H54 (cell line): Measurements from ENCODE around the gene EMC6.

Experiments
- DNase-seq: peaks from one replicate; pipeline ENCODE4 v3.0.0; 2011; ENCODE audit warnings: low spot score, mixed read lengths; ENCODE audit not compliant: insufficient read length
- FAIRE-seq: peaks from 3 replicates; lab custom pipeline; 2011; peaks lifted over from hg19 to GRCh38; lab: Jason Lieb, UNC
- POLR2A ChIP-seq: IDR thresholded peaks from 2 replicates; pipeline ENCODE4 v1.6.1; 2011; ENCODE audit warnings: low read depth, mild to moderate bottlenecking, low read length

The EMC6 gene

DNA sequence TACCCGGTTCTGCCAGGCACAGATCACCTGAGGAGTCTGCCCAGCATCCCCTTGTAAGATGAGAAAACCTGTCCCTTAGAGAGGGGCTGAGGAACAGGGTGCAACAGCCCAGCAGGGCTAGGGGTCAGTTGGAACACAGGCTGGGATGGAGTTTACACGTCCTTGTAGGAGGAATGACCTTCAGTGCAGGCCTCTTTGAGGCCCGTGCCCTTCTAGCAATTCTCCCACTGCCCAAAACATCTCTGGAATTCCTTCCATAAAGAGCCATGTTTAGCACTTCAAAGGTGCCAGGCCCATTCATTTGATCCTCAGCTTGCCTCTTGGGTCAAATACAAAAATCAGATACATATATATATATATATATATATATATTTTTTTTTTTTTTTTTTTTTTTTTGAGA lies 27.6 kb upstream of the EMC6 start:
- no peak for TF ChIP-seq POLR2A
- no peak for FAIRE-seq

DNA sequence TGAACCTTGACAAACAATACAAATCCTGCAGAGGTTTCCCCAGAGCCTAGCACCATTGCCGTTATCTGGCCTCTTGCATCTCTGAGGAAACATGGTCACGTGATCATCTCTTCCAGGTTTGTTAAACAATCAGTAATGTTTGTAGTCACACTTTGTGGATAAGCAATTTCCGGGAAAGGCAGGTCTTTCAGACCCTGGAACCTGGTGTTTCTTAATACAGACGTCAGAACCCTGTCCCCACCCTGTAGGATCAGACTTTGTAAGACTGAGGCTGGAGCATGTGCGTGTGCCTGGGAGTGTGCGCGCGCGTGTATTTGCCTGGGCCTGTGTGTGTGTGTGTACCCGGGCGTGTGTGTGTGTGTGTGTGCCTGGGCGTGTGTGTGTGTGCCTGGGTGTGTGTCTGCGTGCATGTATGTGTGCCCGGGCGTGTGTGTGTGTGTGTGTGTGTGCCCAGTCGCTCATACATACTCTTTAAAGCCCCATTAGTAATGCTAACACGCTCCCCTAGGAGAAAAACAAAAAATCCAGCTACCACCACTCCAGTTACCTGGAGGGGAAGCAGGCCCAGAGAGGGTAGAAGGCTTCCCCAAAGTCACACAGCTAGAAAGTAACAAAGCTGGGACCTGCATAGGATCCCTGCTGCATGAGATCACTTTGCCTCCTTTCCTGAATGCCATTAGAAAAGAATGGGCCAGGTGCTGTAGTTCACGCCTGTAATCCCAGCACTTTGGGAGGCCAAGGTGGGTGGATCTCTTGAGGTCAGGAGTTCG lies 26.7 kb upstream of the EMC6 start:
- TF ChIP-seq POLR2A: no peak
- FAIRE-seq: no peak
- DNase-seq: no peak

More for the DNA sequence above, 27.6 kb upstream of the EMC6 start:
- no peak for DNase-seq

DNA sequence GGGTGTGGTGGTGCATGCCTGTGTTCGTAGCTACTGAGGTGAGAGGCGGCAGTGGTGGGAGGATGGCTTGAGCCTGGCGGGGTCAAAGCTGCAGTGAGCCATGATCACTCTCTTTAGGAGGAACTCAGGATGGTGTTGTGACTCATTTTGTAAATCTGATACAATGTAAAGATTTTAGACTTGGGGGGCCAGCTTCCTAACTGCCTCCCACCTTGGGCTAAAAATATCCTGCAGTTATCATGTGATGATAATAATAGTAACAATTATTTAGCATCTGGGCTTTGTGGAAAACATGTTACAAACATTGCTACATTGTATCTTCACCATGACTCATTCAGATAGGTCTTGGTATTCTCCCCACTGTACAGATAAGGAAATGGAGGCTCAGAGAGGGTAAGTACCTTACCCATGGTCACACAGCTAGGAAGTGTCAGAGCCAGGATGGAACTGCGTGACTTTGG lies 24.7 kb upstream of the EMC6 start:
- no peak for TF ChIP-seq POLR2A
- DNase-seq (no peak), FAIRE-seq (no peak)

DNA sequence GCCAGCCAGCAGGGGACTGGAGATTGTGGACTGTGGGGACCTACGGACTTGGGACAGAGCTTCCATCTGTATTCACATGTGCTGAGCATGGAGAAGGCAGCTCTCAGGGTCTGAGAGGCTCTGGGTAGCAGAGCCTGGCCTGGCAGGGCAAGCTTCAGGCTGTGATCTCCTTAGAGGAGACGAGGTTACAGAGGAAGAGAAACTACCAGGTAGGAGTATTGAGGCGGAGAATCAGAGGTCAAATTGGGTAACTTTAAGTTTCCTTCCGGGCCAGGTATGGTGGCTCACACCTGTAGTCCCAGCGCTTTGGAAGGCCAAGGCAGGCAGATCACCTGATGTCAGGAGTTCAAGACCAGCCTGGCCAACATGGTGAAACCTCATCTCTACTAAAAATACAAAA lies 23.3 kb upstream of the EMC6 start:
- TF ChIP-seq POLR2A: no peak
- no peak for DNase-seq
- FAIRE-seq: no peak

DNA sequence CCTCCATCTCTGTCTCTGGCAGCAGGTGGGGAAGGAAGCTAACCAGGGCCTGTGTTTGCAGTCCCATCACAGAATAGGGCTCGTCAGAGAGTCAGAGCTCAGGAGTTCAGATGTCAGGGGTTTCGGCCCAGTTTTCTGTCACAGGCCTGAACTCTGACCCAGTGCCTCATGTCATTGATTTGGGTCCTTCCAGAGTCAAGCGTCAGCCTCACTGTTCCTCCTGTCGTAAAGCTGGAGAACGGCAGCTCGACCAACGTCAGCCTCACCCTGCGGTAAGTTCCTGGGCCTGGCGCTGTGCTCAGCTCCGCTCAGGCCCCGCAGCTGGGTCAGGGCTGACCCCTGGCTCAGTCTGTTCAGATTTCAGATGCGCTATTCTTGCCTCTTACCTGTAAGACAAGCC lies 21.4 kb upstream of the EMC6 start:
- no peak for TF ChIP-seq POLR2A
- FAIRE-seq: no peak

DNA sequence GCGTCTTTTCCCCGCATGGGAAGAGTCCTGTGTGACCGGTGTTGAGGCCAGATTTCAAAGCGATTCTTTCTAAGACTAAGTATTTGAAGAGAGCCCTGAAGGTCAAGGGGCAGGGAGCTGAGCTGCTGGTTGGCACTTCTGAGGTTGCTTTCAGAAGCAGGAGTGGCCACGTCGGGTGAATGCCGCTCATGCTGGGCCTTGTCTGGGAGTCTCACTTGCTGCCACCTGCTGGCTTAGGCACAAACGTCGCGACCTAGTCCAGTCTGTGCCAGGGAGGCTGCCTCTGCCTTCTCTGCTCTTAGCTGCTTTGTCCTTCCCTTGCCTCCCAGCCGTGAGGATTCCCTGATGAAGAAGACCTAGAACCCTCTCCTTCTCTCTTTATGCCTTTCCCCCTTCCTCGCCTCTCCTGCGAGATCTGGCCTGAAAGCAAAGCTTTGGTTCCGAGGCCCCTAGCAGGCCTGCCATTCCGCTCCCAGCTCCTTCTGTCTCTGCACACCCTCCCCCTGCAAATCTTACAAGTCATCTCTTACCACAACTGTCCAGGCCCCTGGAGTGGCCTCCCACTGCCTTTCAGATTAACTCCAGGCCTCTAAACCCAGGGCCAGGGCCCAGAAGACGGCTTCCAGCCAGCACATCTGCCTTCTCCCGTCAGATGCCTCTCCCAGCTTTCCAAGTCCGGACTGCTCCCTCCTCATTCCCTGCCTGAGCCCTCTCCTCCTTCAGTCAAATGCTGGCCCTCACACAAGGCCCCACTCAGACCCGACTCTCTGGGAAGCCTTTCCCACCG lies 20.6 kb upstream of the EMC6 start:
- DNase-seq (no peak), FAIRE-seq (no peak)
- no peak for TF ChIP-seq POLR2A

More for the DNA sequence above, 21.4 kb upstream of the EMC6 start:
- DNase-seq: no peak

DNA sequence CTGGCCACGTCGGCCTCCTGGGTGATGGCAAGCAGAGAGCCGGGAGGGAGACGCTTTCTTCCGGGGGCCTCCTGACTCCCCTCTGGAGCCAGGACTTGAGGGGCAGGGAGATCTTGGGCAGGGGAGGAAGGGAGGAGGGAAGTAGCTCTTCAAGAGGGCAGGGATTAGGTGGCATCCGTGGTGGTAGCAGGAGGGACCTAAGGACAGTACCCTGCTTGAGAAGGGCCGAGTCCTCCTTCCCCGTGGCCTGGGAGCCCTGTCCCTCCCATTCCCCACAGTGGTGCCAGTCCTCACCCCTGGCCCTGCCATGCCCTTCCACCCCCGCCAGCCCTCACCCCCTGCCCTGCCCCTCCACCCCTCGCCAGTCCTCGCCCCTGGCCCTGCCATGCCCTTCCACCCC lies 12.8 kb upstream of the EMC6 start:
- DNase-seq: no peak
- no peak for FAIRE-seq
- TF ChIP-seq POLR2A: no peak

DNA sequence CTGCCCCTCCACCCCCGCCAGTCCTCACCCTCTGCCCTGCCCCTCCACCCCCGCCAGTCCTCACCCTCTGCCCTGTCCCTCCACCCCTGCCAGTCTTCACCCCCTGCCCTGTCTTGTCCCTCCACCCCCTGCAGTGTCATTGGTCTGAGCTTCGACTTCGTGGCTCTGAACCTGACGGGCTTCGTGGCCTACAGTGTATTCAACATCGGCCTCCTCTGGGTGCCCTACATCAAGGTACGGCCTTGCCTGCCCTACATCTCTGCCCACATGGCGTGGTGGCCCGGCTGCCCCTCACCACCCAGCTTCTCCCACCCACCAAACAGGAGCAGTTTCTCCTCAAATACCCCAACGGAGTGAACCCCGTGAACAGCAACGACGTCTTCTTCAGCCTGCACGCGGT lies 12.3 kb upstream of the EMC6 start:
- DNase-seq: no peak
- no peak for TF ChIP-seq POLR2A
- FAIRE-seq: no peak

DNA sequence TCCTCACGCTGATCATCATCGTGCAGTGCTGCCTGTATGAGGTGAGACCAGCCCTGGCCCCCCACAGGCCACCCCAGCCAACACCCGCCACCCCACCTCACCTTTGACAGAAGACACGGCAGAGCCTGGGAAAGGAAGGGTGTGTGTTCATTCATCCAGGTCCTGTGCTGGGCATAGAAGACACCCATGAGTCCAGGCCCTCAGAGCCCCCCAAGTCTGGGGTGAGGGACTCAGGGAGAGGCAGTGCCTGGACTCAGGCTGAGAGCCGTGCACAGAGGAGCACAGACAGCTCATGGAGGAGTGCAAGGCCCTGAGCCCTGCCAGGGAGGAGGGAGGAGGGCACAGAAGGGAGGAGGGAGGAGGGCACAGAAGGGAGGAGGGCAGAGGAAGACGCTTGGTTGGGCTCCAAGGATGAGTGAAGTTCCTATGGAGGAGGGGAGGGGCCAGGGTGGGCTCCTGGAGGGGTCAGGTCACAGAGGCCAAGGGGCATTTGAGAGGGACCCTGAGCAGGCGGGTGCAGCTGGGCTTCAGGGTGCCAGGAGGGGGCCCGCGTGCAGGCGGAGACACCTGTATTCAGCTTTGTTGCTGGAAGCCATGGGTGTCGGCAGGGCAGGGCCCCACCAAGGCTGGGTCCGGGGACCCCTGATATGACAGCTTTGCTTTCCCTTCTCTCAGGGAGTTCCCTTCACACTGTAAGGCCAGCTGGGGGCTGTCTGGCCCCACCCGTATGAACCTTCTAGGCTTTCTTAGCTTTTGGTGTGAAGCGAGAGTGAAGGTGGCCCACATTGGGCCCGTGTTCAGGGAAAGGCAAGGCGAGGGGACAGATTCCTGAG lies 11.6 kb upstream of the EMC6 start:
- TF ChIP-seq POLR2A: no peak
- no peak for DNase-seq
- no peak for FAIRE-seq

DNA sequence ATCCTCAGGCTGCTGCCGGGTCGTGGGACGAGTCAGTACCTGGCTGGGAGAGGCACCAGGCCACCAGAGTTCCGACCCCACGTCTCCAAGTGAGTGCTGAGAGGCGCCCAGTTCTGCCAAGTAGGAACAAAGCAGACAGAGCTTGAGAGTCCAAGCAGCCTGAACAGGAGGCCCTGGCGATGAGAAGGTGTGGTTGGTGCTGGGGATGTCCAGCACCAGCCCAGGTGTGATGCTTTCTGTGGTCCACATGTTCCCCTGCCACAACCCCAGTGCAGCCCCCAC lies 11.1 kb upstream of the EMC6 start:
- FAIRE-seq (no peak), DNase-seq (no peak)
- no peak for TF ChIP-seq POLR2A

DNA sequence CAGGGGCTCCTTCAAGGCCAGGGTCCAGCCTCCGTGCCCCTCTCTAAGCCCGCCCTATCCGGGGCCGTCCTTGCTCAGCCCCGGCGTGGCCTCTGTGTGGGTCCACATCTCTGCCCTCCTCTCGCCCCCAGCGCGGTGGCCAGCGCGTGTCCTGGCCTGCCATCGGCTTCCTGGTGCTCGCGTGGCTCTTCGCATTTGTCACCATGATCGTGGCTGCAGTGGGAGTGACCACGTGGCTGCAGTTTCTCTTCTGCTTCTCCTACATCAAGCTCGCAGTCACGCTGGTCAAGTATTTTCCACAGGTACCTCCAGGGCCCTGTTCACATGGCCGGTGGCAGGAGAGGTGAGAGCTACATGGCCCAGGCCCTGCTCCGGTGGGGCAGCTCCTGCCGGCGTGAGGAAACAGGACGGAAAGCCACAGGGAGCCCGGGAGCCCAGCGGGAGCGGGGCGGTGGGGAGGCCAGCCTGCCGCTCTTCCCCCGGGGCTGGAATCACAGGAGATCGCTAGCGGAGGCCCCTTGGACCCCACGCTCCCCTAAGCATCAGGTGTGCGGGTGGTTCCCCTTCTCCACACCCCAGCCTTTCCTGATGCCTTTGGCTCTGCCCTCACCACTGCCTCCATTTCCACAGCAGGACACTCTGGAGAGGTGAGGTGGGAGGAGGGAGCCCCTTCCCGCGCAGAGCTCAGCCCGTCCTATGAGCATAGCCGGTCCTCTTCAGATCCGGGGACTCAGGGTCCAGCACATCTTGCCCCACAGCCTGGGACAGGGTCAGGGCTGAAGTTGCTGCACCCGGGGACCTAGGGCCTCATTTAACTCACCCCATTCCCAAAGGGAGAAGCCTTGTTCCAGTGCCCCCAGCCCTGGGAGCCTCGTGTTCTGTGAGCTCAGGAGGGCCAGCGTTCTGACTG lies 10.5 kb upstream of the EMC6 start:
- no peak for FAIRE-seq
- no peak for TF ChIP-seq POLR2A
- no peak for DNase-seq

DNA sequence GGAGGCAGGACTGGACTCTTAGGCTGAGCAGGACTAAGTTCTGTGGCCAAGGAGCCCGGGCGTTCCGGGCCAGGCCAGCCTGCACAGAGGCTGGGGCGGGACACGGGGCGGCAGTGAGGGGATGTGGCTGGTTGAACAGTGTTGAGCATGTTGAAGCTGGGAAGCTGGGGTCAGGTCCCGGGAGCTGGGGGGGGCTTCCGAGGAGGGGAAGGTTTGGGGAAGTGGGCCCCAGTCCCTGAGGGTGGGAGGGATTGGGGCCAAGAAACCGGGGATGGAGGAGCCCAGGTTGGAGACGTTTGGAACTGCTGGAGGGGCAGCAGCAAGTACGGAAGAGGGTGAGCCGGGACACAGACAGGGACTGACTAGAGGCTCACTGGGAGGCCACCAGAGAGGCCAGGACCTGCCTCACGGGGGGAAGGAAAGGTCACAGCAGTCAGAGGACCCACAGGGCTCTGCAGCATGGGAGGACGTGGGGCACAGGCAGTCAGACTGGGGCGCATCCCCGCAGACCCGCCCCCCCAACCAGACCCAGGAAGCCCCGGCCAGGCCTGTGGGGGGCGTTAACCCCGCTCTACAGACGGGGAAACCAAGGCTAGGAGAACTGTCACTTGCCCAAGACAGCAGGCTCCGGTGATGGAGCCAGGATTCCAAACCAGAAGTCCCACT lies 9.7 kb upstream of the EMC6 start:
- no peak for FAIRE-seq
- no peak for TF ChIP-seq POLR2A
- DNase-seq: no peak
